ENCODE data around the gene RASL11B.

The RASL11B gene

GRCh38 chr4:52843958-52844357 lies 18.2 kb upstream of the RASL11B start:
- DNase-seq = no peak

- DNase-seq = no peak
Measured at GRCh38 chr4:52844596-52844995, 17.5 kb upstream of the RASL11B start.

GRCh38 chr4:52846502-52846901 lies 15.6 kb upstream of the RASL11B start:
- no peak for DNase-seq

GRCh38 chr4:52848254-52848653 lies 13.9 kb upstream of the RASL11B start:
- no peak for DNase-seq

GRCh38 chr4:52850406-52851124 lies 11.6 kb upstream of the RASL11B start:
- DNase-seq = no peak

GRCh38 chr4:52852041-52852440 lies 10.1 kb upstream of the RASL11B start:
- no peak for DNase-seq

- no peak for DNase-seq
Measured at GRCh38 chr4:52852711-52853110, 9.4 kb upstream of the RASL11B start.

- no peak for DNase-seq
Measured at GRCh38 chr4:52853351-52853750, 8.8 kb upstream of the RASL11B start.

- DNase-seq = no peak
Measured at GRCh38 chr4:52856801-52857200, 5.3 kb upstream of the RASL11B start.

- DNase-seq = no peak
Measured at GRCh38 chr4:52860361-52860760, 1.8 kb upstream of the RASL11B start.

GRCh38 chr4:52861171-52861823 lies 820 bp upstream of the RASL11B start:
- DNase-seq = no peak

GRCh38 chr4:52862639-52863161 lies 583 bp downstream of the RASL11B start:
- no peak for DNase-seq

- DNase-seq = no peak
Measured at GRCh38 chr4:52863324-52863723, 1.2 kb downstream of the RASL11B start.

- no peak for DNase-seq
Measured at GRCh38 chr4:52864793-52865192, 2.7 kb downstream of the RASL11B start.

- no peak for DNase-seq
Measured at GRCh38 chr4:52865300-52865699, 3.2 kb downstream of the RASL11B start.

- no peak for DNase-seq
Measured at GRCh38 chr4:52866734-52867133, 4.6 kb downstream of the RASL11B start.

GRCh38 chr4:52867163-52867562 lies 5.0 kb downstream of the RASL11B start:
- DNase-seq = no peak

GRCh38 chr4:52868133-52868532 lies 6.0 kb downstream of the RASL11B start:
- DNase-seq = no peak

- DNase-seq = no peak
Measured at GRCh38 chr4:52869196-52869595, 7.1 kb downstream of the RASL11B start.

GRCh38 chr4:52869656-52870055 lies 7.5 kb downstream of the RASL11B start:
- no peak for DNase-seq

GRCh38 chr4:52870225-52870624 lies 8.1 kb downstream of the RASL11B start:
- DNase-seq = no peak

- DNase-seq = no peak
Measured at GRCh38 chr4:52873191-52873590, 11.1 kb downstream of the RASL11B start.

- no peak for DNase-seq
Measured at GRCh38 chr4:52873861-52874343, 11.8 kb downstream of the RASL11B start.

GRCh38 chr4:52874948-52875347 lies 12.8 kb downstream of the RASL11B start:
- DNase-seq = no peak

All from cortex of kidney (tissue), 1 donor.